HG02678 (cell line): ENCODE measurements around the gene SEC61B.
"Not testable (repeated sequence)": the region's sequence is repeated elsewhere in the genome, so short reads cannot be mapped to it uniquely, and the experiment has no call there.

Experiments used
- ATAC-seq: cut with Tn5 transposase; IDR thresholded peaks from one replicate; pipeline ENCODE4 v1.9.1; 2021; ENCODE audit warnings: mild to moderate bottlenecking, moderate library complexity; ENCODE audit not compliant: unreplicated experiment

The SEC61B gene

GRCh38 chr9:99190597-99191283 lies 31.3 kb upstream of the SEC61B start:
- ATAC-seq, result no peak

- no peak for ATAC-seq
Observed at GRCh38 chr9:99192786-99193465, 29.2 kb upstream of the SEC61B start.

GRCh38 chr9:99193466-99193821 lies 28.6 kb upstream of the SEC61B start:
- no peak for ATAC-seq

- ATAC-seq, result not testable (repeated sequence)
Observed at GRCh38 chr9:99196484-99196883, 25.6 kb upstream of the SEC61B start.

DNA sequence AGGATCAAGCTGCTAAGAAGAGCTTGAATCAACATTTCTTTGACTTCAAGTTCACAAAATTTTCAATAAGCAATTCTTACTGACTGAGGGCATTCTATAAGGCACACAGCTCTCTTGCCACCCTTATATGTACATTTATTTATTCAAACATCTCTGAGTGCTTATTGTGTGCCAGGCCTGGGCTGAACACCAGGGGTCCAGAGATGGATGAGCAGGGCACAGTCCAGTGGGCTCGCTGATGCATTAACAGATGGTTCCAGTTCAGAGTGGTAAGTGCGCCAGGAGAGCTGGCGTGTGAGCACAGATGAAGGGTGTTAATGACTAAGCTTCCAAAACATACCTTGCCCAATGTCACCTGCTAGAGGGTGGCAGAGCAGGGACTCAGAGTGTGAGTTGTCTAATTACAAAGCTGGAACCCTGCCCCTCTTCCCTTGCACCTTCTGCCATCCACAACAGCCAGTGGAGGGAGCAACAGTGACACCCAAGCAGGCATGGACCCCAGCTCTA lies 24.9 kb upstream of the SEC61B start:
- no peak for ATAC-seq

GRCh38 chr9:99197987-99198386 lies 24.1 kb upstream of the SEC61B start:
- no peak for ATAC-seq

DNA sequence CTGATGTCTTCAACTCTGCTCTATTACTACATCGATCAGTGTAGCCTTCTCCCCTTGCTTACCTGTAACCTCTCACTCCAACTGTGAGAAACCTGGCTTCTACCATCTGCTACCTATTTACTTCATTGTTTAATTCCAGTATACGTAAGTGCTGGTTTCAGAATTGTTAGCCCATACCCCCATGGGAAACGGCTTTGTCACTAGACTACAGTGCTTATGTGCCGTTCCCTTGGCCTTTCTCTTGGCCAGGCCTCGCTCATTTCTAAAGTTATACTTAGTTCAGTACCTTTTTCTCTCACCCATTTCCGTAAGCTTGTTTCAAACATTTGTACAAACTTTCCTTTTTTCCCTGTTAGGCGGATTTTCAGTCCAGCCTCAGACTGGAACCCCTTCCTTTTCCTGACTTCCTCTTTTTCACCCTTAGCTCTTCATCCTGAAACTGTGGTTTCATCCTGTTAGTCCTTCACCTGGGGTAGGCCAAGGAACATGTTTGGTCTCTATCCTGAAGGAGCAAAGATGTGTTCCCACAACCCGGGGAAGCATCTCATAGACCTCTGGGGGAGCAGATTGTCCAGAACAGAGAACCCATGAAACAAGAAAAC lies 22.0 kb upstream of the SEC61B start:
- no peak for ATAC-seq

GRCh38 chr9:99201603-99202002 lies 20.5 kb upstream of the SEC61B start:
- ATAC-seq, result no peak

GRCh38 chr9:99210572-99210971 lies 11.5 kb upstream of the SEC61B start:
- ATAC-seq, result no peak

GRCh38 chr9:99211746-99212145 lies 10.3 kb upstream of the SEC61B start:
- no peak for ATAC-seq

DNA sequence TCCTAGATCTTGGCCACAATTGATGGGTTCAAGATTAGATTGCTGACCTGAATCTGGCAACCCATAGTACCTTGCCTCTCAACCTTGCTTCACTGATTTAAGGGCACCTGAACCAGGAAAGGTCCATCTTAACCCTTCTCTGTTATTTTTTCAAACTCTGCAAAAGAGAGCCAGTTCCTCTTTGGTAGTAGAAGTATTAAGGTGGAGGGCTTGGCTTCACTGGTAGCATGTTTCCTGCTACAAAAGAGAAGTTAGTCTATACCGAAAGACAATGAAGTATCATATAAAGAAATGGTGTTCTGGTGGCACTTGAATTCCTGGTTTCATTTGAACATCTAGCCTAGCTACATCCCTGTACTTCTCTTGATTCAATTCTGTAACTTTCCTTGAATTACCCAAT lies 8.9 kb upstream of the SEC61B start:
- no peak for ATAC-seq

DNA sequence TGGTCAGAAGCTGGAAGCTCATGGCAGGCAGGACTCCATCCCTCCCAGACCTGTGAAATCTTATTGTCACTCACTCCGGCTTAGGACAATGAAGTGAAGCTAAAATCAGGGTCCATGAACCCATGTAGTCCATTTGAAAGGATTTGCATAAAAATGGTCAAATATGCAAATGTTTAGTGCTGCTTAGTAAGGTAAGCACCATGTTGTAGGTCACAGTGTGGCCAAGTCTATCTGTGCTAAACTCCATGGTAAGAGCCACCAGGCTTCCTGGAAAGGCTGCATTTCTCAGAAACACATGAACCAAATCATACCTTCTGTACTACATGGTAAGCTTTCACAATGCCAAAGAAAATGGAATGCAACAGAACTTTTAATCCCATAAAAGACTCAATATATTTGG lies 6.0 kb upstream of the SEC61B start:
- ATAC-seq, result no peak

GRCh38 chr9:99220011-99220410 lies 2.1 kb upstream of the SEC61B start:
- ATAC-seq, result no peak

DNA sequence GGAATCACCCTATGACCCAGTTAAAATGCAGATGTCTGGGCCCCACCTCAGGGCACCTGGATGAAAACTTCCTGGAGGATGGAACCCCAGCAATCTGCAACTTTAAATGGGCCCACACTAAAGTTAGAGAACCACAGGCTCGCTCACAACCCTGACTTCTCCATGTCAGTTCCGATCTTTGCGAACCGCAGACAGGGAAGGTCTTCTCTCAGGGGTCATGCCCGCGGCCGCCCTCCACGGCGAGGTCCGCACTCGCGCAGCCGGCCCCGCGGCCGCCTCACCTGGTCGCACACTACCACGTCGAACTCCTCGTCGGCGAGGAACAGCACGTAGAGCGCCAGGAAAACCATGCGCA lies 839 bp upstream of the SEC61B start:
- no peak for ATAC-seq

- peak; percentile 28 for ATAC-seq
Observed at GRCh38 chr9:99222416-99223270, 561 bp downstream of the SEC61B start.

GRCh38 chr9:99224445-99224844 lies 2.4 kb downstream of the SEC61B start:
- no peak for ATAC-seq

GRCh38 chr9:99226054-99226453 lies 4.0 kb downstream of the SEC61B start:
- ATAC-seq, result no peak

GRCh38 chr9:99230206-99230605 lies 8.1 kb downstream of the SEC61B start:
- ATAC-seq, result no peak

GRCh38 chr9:99231711-99232110 lies 9.6 kb downstream of the SEC61B start:
- no peak for ATAC-seq

DNA sequence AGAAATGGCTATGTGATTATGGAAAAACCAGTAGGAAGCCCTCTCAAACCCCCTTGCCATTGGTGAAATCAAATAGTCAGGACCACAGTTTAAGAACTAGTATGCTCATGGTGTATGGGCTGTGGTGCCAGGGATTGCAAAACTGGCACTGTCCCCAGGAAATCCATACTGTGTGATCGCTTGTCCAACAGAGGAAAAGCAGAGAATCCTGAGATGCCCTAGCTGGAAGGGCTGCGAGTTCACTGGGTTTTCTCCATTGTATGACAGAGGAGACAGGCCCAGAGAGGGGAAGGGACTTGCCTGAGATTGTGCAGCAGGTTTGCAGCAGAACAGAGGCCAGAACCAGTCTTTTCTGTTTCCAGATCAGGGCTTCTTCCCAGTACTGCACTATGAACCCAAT lies 12.5 kb downstream of the SEC61B start:
- ATAC-seq, result no peak

GRCh38 chr9:99235069-99235468 lies 13.0 kb downstream of the SEC61B start:
- no peak for ATAC-seq
